GM12878 (cell line): ENCODE measurements around the gene RAD51B. TPM values are rescaled to one million over a fixed set of nuclear protein-coding genes. Genes with fewer than 3 reads are reported as not detected.

Experiments used
- ATAC-seq: fragments of 200-7000 bp; cut with Tn5 transposase; 3 replicates; pipeline ENCODE4 v1.9.1; 2020; ENCODE audit warnings: mild to moderate bottlenecking, moderate library complexity
- BruUV-seq: library from RNA; stranded (reverse); fragments of 400-500 nt; replicated peaks from 2 replicates; lab custom pipeline; 2021; lab: Mats Ljungman, UMichigan
- CTCF ChIA-PET: fragments of 300-600 bp; sonication (Branson Sonifier 250); formaldehyde crosslinking; extraction: SDS; loops from one replicate; lab custom pipeline; 2021; ENCODE audit warnings: inconsistent platforms; lab: Yijun Ruan, JAX
- POLR2A ChIA-PET: fragments of 350-600 bp; formaldehyde crosslinking; extraction: SDS; loops from one replicate; lab custom pipeline; 2021; ENCODE audit warnings: inconsistent platforms; lab: Charles Lee
- RAD21 ChIA-PET: fragments of 300-600 bp; sonication (Branson Sonifier 250); formaldehyde crosslinking; loops from one replicate; lab custom pipeline; 2023; ENCODE audit warnings: antibody characterized with exemption; ENCODE audit not compliant: unreplicated experiment; lab: Charles Lee
- SMC1A ChIA-PET: fragments of 300-600 bp; sonication (Branson Sonifier 250); formaldehyde crosslinking; loops from one replicate; lab custom pipeline; 2023; ENCODE audit not compliant: unreplicated experiment, uncharacterized antibody; lab: Charles Lee
- DNase-seq: peaks from one replicate; pipeline ENCODE4 v3.0.0-alpha.2; 2011; ENCODE audit warnings: low read depth, low spot score
- FAIRE-seq: peaks from 3 replicates; lab custom pipeline; 2011; peaks lifted over from hg19 to GRCh38; lab: Jason Lieb, UNC
- H2AFZ ChIP-seq: 2 replicates; pipeline ENCODE4 v1.6.0; 2011; ENCODE audit warnings: low read depth, low read length, control low read depth; ENCODE audit not compliant: control insufficient read depth
- H3K27ac ChIP-seq: 2 replicates; pipeline ENCODE4 v1.5.1; 2011; ENCODE audit warnings: control low read depth; ENCODE audit not compliant: control insufficient read depth, insufficient read depth
- H3K27me3 ChIP-seq, 2 experiments: replicated peaks in 1 of 2; 2 replicates each; pipeline versions ENCODE4 v1.6.0 to v1.6.1; 2011; ENCODE audit warnings: low read length in 1 of 2; ENCODE audit not compliant: control insufficient read depth in 2 of 2, insufficient read depth in 2 of 2
- H3K36me3 ChIP-seq, 2 experiments: 2 replicates each; pipeline ENCODE4 v1.5.1; 2011; ENCODE audit warnings: low read length in 1 of 2; ENCODE audit not compliant: control insufficient read depth in 2 of 2, insufficient read depth in 2 of 2
- H3K4me1 ChIP-seq: 2 replicates; pipeline ENCODE4 v1.6.1; 2011; ENCODE audit warnings: mild to moderate bottlenecking, low read length, moderate library complexity, mixed read lengths; ENCODE audit not compliant: control insufficient read depth, insufficient read depth
- H3K4me2 ChIP-seq: 2 replicates; pipeline ENCODE4 v1.6.0; 2011; ENCODE audit warnings: control low read depth; ENCODE audit not compliant: control insufficient read depth, insufficient read depth
- H3K4me3 ChIP-seq: fragments of 200-600 bp; sonication (generic); 2 replicates; pipeline ENCODE4 v1.5.1; 2016
- H3K79me2 ChIP-seq: 2 replicates; pipeline ENCODE4 v1.6.0; 2011; ENCODE audit warnings: low read length; ENCODE audit not compliant: control insufficient read depth, insufficient read depth
- H3K9ac ChIP-seq: 2 replicates; pipeline ENCODE4 v1.8.0; 2011; ENCODE audit warnings: low read length, control low read depth, mixed read lengths; ENCODE audit not compliant: control insufficient read depth, insufficient read depth
- H3K9me3 ChIP-seq: replicated peaks from 3 replicates; pipeline ENCODE4 v1.5.1; 2011; ENCODE audit warnings: mild to moderate bottlenecking, low read length; ENCODE audit not compliant: control insufficient read depth, insufficient read depth
- H4K20me1 ChIP-seq: 2 replicates; pipeline ENCODE4 v1.6.0; 2011; ENCODE audit not compliant: control insufficient read depth, insufficient read depth
- BACH1 ChIP-seq: fragments of 450-650 bp; IDR thresholded peaks from 2 replicates; pipeline ENCODE4 v1.6.1; 2017; ENCODE audit warnings: mild to moderate bottlenecking, borderline replicate concordance
- ESRRA ChIP-seq: IDR thresholded peaks from 2 replicates; pipeline ENCODE4 v1.6.1; 2012; ENCODE audit warnings: mild to moderate bottlenecking, low read length, improper control_type of control experiment
- ETV6 ChIP-seq, 2 experiments: fragments of 450-650 bp in 1 of 2; IDR thresholded peaks in 1 of 2; conservative IDR thresholded peaks in 1 of 2; 2 replicates each; pipeline ENCODE4 v1.6.1; 2014; ENCODE audit warnings: antibody characterized with exemption in 1 of 2, borderline replicate concordance in 1 of 2, low read depth in 1 of 2, mild to moderate bottlenecking in 1 of 2, moderate library complexity in 1 of 2
- LARP7 ChIP-seq: fragments of 450-650 bp; IDR thresholded peaks from 2 replicates; pipeline ENCODE4 v1.6.1; 2017; ENCODE audit warnings: mild to moderate bottlenecking
- MYC ChIP-seq: IDR thresholded peaks from 2 replicates; pipeline ENCODE4 v1.6.1; 2011; ENCODE audit warnings: mild to moderate bottlenecking, low read length, moderate library complexity, inconsistent platforms; ENCODE audit not compliant: insufficient read depth, insufficient replicate concordance, insufficient read length, severe bottlenecking
- POLR2AphosphoS5 ChIP-seq: IDR thresholded peaks from 2 replicates; pipeline ENCODE4 v1.6.1; 2011; ENCODE audit warnings: mild to moderate bottlenecking, low read length, inconsistent platforms
- POU2F2 ChIP-seq: IDR thresholded peaks from 3 replicates; pipeline ENCODE4 v1.6.1; 2011; ENCODE audit warnings: low read depth, mild to moderate bottlenecking, low read length, borderline replicate concordance
- SMARCA5 ChIP-seq: fragments of 450-650 bp; IDR thresholded peaks from 2 replicates; pipeline ENCODE4 v1.6.1; 2017; ENCODE audit warnings: mild to moderate bottlenecking
- SMC3 ChIP-seq: IDR thresholded peaks from 2 replicates; pipeline ENCODE4 v1.6.1; 2011; ENCODE audit warnings: low read length, improper control_type of control experiment, borderline replicate concordance
- TCF12 ChIP-seq: IDR thresholded peaks from 2 replicates; pipeline ENCODE4 v1.6.1; 2011; ENCODE audit warnings: low read depth, mild to moderate bottlenecking, low read length
- WGBS: methylation state at CpG from one replicate; pipeline ENCODE4 v1.1.6; 2016; ENCODE audit warnings: low lambda C conversion rate; ENCODE audit not compliant: insufficient replicate concordance, insufficient coverage; ENCODE audit errors: missing lambda C conversion rate; 5-methylcytosine and 5-hydroxymethylcytosine counted together
- in situ Hi-C: fragments of 300-500 bp; cut with MboI; formaldehyde crosslinking; loops from 9 replicates; pipeline ENCODE4 v1.14.3; 2018; ENCODE audit warnings: mixed read lengths
- intact Hi-C: fragments of 100-400 bp; cut with micrococcal nuclease; formaldehyde crosslinking; loops from one replicate; pipeline ENCODE4 v1.14.2; 2022; ENCODE audit not compliant: unreplicated experiment
- polyA plus RNA-seq, 11 experiments: library from polyadenylated mRNA; depleted of rRNA in 4 of 11; unstranded in 6 of 11; stranded (reverse) in 5 of 11; fragments of >200 nt; fragmentation: Nextera tagmentation in 4 of 11; fragmentation: Illumina TruSeq in 1 of 11; extraction: Ambion mirVana in 4 of 11; extraction: Trizol in 1 of 11; gene quantifications; 1 replicate in 1 of 11; 2 replicates in 10 of 11; pipeline versions ENCODE4 v1.2.1 to v1.2.3, GENCODE V29; 2011 to 2016; ENCODE audit warnings: inconsistent platforms in 2 of 11, missing spikeins in 2 of 11, low read depth in 1 of 11
- total RNA-seq, 4 experiments: library from RNA; depleted of rRNA in 3 of 4; stranded (reverse); fragments of >200 nt in 3 of 4; fragmentation: Illumina TruSeq in 1 of 4; extraction: Trizol in 1 of 4; gene quantifications; 2 replicates each; pipeline versions ENCODE4 v1.2.1 to v1.2.3, GENCODE V29; 2013 to 2021
- TF ChIP-seq, protein P1 (sequence below): fragments of 450-650 bp; IDR thresholded peaks from 2 replicates; pipeline ENCODE4 v1.6.1; 2016; ENCODE audit warnings: mild to moderate bottlenecking
- TF ChIP-seq, protein P2 (sequence below): IDR thresholded peaks from 2 replicates; pipeline ENCODE4 v1.6.1; 2011; ENCODE audit warnings: borderline replicate concordance, low read depth, mild to moderate bottlenecking, moderate library complexity, mixed read lengths, low read length; ENCODE audit not compliant: insufficient read depth; ENCODE audit errors: extremely low read length

RAD51B gene
- total and polyA plus RNA-seq, 10 of the 15 experiments (the other 5 are each of a cell fraction or from before 2014, with no cell fraction given) = 9.8 to 26.8 (median 21.3) TPM

DNA sequence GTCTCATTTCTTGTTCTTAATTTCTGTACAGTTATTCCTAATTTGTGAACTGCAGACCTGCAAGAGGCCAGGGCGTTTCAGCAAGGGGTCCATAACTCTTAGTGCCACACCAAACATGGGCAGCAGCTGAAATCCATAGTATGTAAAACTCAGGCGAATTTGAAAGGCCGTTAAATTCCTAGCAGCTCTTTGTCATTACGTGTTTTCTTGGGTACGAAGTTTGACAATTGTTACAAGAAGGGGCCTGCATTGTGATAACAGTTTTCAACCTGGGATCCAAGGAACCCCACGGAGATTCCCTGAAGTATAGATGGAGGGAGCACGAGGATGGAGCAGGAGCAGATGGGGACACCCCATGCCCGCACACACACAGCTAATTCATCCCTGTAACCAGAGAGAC, 685.3 kb downstream of the RAD51B start:
- ChIA-PET CTCF (interaction anchor here (6.0 kb wide), 1 partner anchor 11 kb away, joined by 33 read pairs; no protein-coding TSS in a partner anchor), POLR2A (interaction anchor here (0.6 to 2.2 kb wide), 5 partner anchors 9 to 104 kb away, joined by 3 to 10 read pairs (median 6); no protein-coding TSS in a partner anchor), RAD21 (interaction anchor here (2.0 to 4.9 kb wide), 4 partner anchors 9 to 284 kb away, joined by 8 to 45 read pairs (median 26); no protein-coding TSS in a partner anchor), SMC1A (interaction anchor here (0.7 to 6.2 kb wide), 15 partner anchors 9 to 310 kb away, joined by 3 to 56 read pairs (median 12); no protein-coding TSS in a partner anchor)
- Histone ChIP-seq H3K36me3 (no peaks in the 10 kb centered on the region), H2AFZ (peak overlapping the region; percentile 5; the same call in 1 of the 2 replicates), H3K79me2 (no peaks in the 10 kb centered on the region), H3K27me3 (no peaks in the 10 kb centered on the region), H3K9me3 (no peaks in the 10 kb centered on the region), H3K4me3 (no peak overlapping the region), H3K27ac (0 out of 2 replicates have a peak overlapping the region, but pooled peaks have one; percentile 24), H3K4me2 (no peak overlapping the region), H3K9ac (no peak overlapping the region; the same call in 1 of the 2 replicates), H4K20me1 (no peaks in the 10 kb centered on the region), H3K4me1 (peaks cover 31% of the 10 kb centered on the region)
- no TSS peak for BruUV-seq
- FAIRE-seq (no peak), ATAC-seq (no peak), DNase-seq (no peak)
- intact Hi-C loops = loop anchor here (5.0 kb wide), 2 partner anchors 228 to 237 kb away; no protein-coding TSS in a partner anchor
- in situ Hi-C loops = no loop called here
- WGBS = 84% methylated on average over 8 of the region's 8 CpGs
- TF ChIP-seq ESRRA (no peak), SMC3 (0 out of 2 replicates have a peak, but pooled peaks have one; percentile 9)

DNA sequence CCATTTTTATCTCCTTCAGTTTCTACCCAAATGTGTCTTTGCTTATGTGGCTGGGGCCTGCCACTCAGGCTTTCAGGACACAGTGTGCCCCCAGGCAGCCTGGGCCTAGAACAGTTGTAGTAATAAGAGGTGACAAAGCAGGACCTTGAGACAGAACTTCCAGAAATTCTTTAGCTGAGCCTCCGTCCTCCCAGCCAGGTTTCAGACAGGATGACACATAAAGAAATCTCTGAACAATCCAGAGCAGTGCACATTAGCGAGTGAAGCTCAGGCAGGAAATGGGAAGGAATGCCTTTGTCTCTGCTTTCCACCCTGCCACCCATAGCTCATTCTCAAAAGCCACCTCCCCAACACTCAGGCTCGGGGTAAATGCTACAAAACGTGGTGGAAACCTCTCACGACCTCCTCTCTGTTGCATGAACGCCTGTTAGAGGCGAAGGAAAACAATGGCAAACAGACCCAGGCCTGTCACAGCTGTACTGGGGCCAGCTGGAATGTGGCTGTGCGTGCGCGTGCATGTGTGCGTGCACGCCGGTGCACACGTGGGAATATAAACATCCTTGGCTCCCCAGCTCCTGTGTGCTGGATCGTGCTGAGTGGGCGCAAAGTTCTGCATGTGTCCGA, 686.6 kb downstream of the RAD51B start:
- Histone ChIP-seq H3K4me1 (peaks cover 31% of the 10 kb centered on the region), H3K27me3 (no peaks in the 10 kb centered on the region), H3K9ac (peak overlapping the region; percentile 65), H3K4me3 (peak overlapping the region; percentile 21), H3K36me3 (no peaks in the 10 kb centered on the region), H3K27ac (peak overlapping the region; percentile 76), H4K20me1 (no peaks in the 10 kb centered on the region), H3K9me3 (no peaks in the 10 kb centered on the region), H2AFZ (peak overlapping the region; percentile 37), H3K79me2 (no peaks in the 10 kb centered on the region), H3K4me2 (peak overlapping the region; percentile 87)
- ATAC-seq (peak; percentile 32), FAIRE-seq (no peak), DNase-seq (no peak)
- in situ Hi-C loops = no loop called here
- WGBS = 3% methylated on average over 17 of the region's 17 CpGs
- BruUV-seq = no TSS peak
- intact Hi-C loops = loop anchor here (2.0 to 5.0 kb wide), 3 partner anchors 229 to 255 kb away; no protein-coding TSS in a partner anchor
- ChIA-PET RAD21 (interaction anchor here (0.6 to 4.9 kb wide), 42 partner anchors 11 to 562 kb away, joined by 3 to 45 read pairs (median 5); partner anchors contain the start of gene ZFP36L1), CTCF (interaction anchor here (0.7 to 6.0 kb wide), 11 partner anchors 12 to 284 kb away, joined by 3 to 33 read pairs (median 4); no protein-coding TSS in a partner anchor), POLR2A (interaction anchor here (0.6 to 3.0 kb wide), 19 partner anchors 11 to 626 kb away, joined by 3 to 20 read pairs (median 5); partner anchors contain the start of gene ZFP36L1), SMC1A (interaction anchor here (0.7 to 6.2 kb wide), 43 partner anchors 9 to 561 kb away, joined by 3 to 56 read pairs (median 6); no protein-coding TSS in a partner anchor)
- TF ChIP-seq ETV6 (conservative IDR thresholded peaks at IDR 0.05 in 1 of 2, IDR thresholded peaks at IDR 0.05 in 1 of 2; ENCODE audit: borderline replicate concordance in 1 of 2, low read depth in 1 of 2) = no peak
- TF ChIP-seq LARP7 = peak; percentile 43; the same call in 1 of the 2 replicates
- TF ChIP-seq POLR2AphosphoS5 = no peak
- peak; percentile 55 for TF ChIP-seq MYC
- TF ChIP-seq, protein P1, sequence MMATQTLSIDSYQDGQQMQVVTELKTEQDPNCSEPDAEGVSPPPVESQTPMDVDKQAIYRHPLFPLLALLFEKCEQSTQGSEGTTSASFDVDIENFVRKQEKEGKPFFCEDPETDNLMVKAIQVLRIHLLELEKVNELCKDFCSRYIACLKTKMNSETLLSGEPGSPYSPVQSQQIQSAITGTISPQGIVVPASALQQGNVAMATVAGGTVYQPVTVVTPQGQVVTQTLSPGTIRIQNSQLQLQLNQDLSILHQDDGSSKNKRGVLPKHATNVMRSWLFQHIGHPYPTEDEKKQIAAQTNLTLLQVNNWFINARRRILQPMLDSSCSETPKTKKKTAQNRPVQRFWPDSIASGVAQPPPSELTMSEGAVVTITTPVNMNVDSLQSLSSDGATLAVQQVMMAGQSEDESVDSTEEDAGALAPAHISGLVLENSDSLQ = peak; percentile 50
- no peak for TF ChIP-seq POU2F2
- peak; percentile 54; the same call in 1 of the 2 replicates for TF ChIP-seq TCF12
- TF ChIP-seq SMARCA5 = peak; percentile 54; the same call in 1 of the 2 replicates
- 0 out of 2 replicates have a peak, but pooled peaks have one; percentile 50 for TF ChIP-seq BACH1
- TF ChIP-seq, protein P2, sequence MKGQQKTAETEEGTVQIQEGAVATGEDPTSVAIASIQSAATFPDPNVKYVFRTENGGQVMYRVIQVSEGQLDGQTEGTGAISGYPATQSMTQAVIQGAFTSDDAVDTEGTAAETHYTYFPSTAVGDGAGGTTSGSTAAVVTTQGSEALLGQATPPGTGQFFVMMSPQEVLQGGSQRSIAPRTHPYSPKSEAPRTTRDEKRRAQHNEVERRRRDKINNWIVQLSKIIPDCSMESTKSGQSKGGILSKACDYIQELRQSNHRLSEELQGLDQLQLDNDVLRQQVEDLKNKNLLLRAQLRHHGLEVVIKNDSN = no peak
